HG03378 (cell line): ENCODE measurements around the gene SLC36A3.
"Not testable (repeated sequence)": the region's sequence is repeated elsewhere in the genome, so short reads cannot be mapped to it uniquely, and the experiment has no call there.

Experiments
- ATAC-seq: cut with Tn5 transposase; IDR thresholded peaks from one replicate; pipeline ENCODE4 v1.9.1; 2021; ENCODE audit warnings: mild to moderate bottlenecking, moderate library complexity; ENCODE audit not compliant: unreplicated experiment

SLC36A3 gene

GRCh38 chr5:151303666-151304065, at the start of gene SLC36A3:
Gene SLC36A3 (minus strand): TSS chr5:151303766. CDS start chr5:151303354, 412 bp downstream.
- ATAC-seq: no peak

DNA sequence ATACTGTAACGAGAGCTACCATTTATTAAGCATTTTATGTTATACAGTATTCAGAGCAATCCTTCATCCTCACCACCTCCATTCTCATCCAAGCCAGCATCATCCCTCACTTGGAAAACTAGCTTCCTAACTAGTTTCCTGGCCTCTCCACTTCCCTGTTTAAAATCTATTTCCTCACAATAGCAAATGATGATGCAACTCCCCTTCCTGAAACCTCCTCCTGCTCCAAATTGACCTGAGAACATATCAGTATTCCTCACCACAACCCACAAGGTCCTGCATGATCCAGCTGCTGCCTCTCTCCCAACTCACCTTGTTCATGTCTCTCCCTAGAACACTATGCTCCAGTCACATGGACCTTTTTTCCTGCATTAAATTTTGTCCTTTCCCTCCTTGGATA, 48.1 kb upstream of the SLC36A3 start:
- no peak for ATAC-seq

GRCh38 chr5:151348789-151349188, 45.2 kb upstream of the SLC36A3 start:
- ATAC-seq: no peak

DNA sequence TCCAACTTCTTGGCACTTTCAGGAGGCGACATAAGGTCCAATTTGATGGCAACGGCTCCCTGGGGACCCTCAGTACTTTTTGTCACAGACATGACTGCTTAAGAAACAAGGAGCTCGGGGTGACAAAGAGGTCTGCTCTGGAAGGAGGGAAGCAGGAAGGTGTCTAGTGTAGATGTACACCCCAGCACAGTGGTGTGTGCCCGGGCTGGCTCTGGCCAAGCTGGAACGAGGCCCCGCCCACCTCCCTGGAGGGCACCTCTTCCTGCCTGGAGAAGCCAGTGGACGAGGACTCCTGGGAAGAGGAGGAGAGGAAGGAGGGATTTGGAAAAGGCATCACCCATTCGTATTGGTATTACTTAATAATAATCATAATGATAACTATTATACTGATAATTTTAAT, 43.8 kb upstream of the SLC36A3 start, which contains the start of gene SLC36A2:
TSS of gene SLC36A2 (minus strand) at position 191 of the 400 bp plus-strand sequence. CDS start at position 92, 99 bp downstream.
- ATAC-seq: no peak

DNA sequence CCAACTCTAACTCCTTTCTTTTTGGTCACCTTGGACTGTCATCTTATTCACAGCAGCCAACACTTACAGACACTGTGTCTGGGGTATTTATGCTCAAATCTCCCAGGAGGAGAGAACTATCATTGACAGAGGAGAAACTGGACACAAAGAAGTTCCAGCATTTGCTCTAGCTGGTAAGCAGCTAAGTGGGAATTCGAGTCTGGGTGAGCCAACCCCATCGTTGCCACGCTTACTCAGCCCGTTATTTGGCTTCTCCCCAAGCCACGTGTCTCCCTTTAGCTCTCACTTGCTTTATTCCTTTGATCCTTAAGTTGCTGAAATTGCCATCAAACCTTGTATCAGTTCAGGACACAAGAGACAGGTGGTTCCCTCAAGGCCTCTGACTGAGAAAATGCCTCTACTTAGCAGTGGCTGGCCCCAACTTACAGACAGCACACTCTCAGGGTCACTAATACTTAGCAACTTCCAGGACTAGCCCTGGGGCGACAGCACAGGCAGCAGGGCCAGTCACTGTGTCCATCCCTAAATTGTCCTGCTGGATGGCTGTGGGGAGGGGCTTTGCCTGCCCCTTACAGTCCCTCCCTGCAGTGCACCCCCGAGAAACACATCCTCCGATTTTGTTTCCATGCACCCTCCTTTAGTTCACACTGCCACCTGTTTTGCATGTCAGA, 42.4 kb upstream of the SLC36A3 start:
- ATAC-seq: no peak

DNA sequence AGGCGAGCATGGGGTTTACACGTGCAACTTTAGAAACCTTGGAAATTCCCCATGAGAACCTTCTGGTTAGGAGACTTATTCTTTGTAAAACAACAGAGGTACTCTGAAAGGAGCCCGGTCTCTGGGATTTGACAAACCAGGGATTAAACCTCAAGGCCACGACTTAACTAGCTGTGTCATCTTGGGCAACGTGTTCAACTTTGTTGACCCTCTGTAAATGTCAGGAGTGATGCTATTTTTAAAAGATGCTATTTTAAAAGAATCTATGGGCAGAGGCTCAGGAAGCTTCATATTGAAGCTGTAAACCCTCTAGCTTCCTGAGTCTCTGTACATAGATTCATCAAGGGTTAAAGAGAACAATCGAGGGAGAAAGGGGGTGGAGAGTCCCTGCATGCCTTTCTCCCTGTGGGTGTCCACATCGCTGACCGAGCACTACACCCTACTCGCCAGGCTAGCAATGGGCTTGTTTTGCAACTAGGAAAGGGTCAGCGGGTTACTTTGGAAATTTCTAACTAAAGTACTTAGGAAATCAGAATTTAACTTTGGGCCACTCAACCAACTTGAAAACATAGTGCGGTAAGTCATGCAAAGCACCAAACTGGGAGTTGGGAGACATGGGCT, 41.7 kb upstream of the SLC36A3 start:
- no peak for ATAC-seq

DNA sequence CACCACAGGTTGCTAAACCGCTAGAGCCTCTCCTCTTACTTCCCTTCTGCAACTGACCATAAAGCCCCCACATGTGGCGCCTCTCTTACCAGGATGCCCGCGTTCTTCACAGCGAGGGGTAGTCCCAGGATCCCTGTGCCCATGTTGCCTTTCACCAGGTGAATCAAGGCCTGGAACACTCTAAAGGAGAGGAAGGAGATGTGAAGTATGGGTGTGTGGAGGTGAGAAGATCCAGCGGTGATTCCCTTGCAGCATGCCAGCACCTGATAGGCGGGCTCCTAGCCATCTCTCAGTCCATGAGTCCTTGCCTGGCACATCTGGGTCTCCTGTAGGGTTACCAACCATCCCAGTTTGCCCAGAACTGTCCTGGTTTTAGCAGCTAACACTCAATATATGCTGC, 40.5 kb upstream of the SLC36A3 start:
- no peak for ATAC-seq

DNA sequence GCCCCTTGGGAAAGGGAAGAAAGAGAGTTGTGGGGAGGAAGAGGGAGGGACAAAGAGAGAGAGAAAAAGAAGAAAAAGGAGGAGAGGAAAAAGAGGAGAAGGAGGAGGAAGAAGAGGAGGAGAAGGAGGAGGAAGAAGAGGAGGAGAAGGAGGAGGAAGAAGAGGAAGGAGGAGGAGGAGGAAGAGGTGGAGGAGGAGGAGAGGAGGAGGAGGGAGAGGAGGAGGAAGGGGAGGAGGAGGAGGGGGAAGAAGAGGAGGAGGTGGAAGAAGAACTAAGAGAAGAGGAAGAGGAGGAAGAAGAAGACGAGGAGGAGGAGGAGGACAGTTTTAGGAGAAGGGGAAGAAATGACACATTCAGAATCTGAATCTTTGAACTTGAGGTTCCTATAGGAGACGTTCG, 36.4 kb upstream of the SLC36A3 start:
- ATAC-seq: no peak

- ATAC-seq: no peak
Measured at GRCh38 chr5:151338734-151339133, 35.2 kb upstream of the SLC36A3 start.

DNA sequence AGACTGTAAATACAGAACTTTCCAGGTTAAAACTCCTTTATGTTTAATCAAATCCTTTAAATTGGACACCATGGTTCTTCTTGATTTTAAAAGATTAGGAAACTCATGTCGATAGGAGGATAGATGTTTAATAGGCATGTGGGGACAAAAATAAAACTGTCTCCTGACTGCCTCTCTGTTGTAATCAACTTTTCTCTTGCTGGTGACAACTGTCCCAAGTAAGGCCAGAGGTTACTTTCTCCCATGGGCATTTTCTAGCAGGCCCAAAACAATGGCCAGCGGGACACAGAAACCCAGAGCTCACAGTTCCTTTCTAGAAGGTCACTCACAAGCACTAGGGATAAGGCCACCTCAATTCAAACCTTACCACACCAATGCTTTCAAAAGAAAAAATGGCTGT, 29.3 kb upstream of the SLC36A3 start:
- no peak for ATAC-seq

DNA sequence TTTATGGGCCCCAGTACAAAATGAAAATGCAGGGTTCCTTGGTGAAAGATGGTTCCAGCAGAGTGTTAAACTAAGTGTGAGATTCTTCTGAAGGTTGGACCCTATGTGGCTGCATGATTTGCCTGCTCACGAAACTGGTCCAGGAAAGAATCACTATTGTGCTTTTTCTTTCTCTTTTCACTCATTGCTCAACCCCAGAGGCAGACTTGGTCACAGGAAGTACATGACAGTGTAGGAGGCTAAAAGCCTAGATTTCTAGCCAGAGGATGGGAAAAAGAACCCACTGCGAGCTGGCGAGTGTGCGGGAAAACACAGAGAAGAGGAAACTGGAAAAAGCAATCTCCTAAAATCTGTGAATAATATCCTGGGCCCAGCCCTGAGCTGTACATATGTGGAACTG, 25.2 kb upstream of the SLC36A3 start:
- no peak for ATAC-seq

GRCh38 chr5:151327585-151327984, 24.0 kb upstream of the SLC36A3 start:
- no peak for ATAC-seq

- ATAC-seq: no peak
Measured at GRCh38 chr5:151326266-151326665, 22.7 kb upstream of the SLC36A3 start.

DNA sequence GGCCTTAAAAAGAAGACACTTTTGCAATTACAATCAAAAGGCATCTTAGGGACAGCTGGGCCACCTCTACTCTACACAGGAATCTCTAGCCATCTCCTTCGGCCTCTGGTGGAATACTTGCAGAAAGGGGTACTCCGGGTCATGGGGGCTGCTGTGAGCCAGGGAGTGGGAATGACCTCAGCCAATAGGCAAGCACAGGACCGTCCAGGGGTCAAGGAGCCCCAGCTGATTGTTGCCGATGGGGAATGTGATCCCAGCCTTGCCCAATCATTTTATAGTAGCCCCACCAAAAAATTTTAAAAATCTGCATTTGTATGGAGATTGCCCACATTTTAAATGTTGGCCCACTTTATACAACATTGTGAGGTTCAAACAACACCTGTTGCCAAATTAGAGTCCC, 16.9 kb upstream of the SLC36A3 start:
- ATAC-seq: no peak

DNA sequence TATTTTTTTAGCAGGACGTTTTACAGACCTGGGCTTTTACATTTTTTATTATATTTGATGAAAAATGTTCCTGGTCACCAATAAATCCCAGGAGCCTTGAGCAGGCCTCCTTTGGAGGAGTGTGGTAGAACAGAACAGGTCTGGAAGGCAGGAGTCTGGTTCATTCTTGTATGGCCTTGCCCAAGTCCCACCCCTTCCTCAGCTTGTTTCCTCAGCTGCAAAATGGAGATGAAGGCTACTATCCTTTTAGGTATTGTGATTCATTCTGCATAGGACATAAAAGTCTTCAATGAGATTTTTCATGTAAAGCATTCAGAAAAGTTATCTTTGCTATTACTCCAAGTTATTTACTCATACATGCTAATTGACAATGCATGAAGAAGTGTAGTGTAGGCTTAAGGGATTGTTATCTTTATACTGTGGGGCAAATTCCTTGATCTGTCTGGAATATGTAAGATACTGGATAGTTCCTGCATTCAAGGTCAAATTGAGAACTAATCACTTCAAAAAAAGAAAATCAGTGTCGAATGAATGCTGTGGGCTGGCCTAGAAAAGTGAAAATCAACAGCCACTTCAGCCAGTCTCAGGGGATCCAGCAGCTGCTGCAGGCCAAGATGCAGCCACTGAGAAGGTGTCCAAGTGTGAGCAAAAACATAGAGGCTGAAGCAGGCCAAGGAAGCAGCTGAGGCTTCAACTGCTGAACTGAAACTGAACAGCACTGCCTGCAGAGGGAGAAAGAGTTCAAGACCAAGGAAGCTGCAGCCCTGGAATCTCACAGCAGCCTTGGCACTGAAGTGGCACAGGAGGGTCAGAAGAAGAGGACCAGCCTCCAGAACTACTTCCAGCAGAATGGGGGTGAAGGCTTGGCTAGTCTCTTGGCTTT, 15.5 kb upstream of the SLC36A3 start:
- peak; percentile 80 for ATAC-seq

DNA sequence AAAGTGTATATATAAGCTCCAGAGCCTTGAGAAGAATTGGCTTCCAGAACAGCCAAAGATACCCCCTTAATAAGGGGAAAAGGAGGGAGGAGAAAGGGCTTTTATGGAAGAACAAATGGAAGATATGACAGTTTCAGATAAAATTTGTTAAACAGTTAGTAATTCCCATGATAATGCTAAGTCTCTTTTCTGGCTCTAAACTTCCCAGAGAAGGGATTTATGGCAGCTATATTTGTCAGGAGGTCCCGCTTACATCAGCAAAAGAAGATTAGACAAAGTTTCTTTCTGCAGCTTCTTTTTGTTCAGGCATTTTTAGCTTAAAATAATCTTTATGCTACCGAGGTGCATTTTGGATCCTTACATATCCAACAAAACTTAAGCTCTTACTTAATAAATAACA, 14.3 kb upstream of the SLC36A3 start:
- no peak for ATAC-seq

DNA sequence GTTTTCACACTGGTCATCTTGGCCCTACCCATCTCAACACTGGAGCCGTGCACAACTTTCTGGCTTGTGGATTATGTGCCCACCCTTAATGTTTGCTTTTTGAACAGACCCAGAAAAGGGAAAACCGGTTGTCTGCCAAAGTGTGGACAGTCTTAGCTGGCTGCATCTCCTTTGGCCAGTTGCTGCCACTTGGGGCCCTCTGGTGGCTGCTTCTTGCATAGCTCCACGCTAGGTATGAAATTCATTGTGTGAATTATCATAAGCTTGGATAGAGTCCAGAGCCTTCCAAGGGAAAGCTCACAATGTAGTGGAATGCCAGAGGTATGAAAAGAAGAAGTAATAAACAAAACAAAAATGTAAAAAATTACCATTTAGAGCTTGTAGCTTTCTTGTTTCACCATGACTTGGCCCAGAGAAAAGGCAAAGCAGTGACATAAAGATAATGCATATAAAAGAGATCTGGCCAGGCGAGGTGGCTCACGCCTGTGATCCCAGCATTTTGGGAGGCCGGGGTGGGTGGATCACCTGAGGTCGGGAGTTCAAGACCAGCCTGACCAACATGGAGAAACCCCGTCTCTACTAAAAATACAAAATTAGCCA, 12.5 kb upstream of the SLC36A3 start:
- ATAC-seq: peak; percentile 65

GRCh38 chr5:151313357-151313756, 9.8 kb upstream of the SLC36A3 start:
- ATAC-seq: no peak

DNA sequence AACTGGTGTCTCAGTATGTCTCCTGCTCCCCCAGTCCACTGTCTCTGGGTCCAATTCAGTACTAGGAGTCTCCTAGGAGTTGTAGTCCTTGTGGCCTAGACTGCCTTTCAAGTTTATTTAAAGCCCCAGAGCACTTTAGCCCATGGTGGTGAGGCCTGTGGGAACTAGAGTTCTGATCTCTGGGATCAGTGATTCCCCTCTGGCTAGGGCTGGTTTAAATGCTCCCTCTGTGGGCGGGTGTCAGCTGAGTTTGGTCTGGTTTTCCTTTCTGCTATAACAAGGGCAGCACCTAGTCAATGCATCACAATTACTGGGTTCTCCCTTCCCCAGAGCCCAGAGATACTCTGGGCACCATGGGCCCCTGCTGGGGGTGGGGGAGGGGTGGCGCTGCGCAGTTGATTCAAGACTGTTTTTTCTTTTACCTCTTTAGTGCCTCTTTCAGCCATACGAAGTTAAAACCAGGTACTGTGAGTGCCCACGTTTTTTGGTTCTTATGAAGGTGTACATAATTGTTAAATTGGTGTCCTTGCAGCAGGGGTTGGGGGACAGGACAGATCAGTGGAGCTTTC, 9.3 kb upstream of the SLC36A3 start:
- no peak for ATAC-seq

DNA sequence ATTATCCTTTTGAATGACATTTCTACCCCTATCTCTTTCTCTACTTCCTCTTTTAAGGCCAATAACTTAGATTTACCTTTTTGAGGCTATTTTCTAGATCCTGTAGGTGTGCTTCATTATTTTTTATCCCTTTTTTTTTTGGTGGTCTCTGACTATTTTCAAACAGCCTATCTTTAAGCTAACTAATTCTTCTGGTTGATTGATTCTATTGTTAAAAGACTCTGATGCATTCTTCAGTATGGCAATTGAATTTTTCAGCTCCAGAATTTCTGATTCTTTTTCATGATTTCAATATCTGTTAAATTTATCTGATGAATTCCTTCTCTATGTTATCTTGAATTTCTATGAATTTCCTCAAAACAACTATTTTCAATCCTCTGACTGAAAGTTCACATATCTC, 7.4 kb upstream of the SLC36A3 start:
- ATAC-seq: no peak

GRCh38 chr5:151309821-151310220, 6.3 kb upstream of the SLC36A3 start:
- not testable (repeated sequence) for ATAC-seq
